Panc1 (cell line): Measurements from ENCODE around the gene KMO. TPM values are rescaled to one million over a fixed set of nuclear protein-coding genes. Genes with fewer than 3 reads are reported as not detected.

ENCODE experiments used
- ATAC-seq: fragments of 200-7000 bp; cut with Tn5 transposase; 2 replicates; pipeline ENCODE4 v1.9.1; 2020; ENCODE audit warnings: mild to moderate bottlenecking, moderate library complexity
- BruUV-seq: library from RNA; stranded (reverse); fragments of 400-500 nt; replicated peaks from 2 replicates; lab custom pipeline; 2021; lab: Mats Ljungman, UMichigan
- CTCF ChIA-PET: fragments of 300-600 bp; sonication (Branson Sonifier 250); formaldehyde crosslinking; loops from one replicate; lab custom pipeline; 2022; ENCODE audit warnings: antibody characterized with exemption; lab: Charles Lee
- POLR2A ChIA-PET: fragments of 300-600 bp; sonication (Branson Sonifier 250); formaldehyde crosslinking; loops from one replicate; lab custom pipeline; 2022; ENCODE audit warnings: antibody characterized with exemption; lab: Charles Lee
- DNase-seq: peaks from one replicate; pipeline ENCODE4 v3.0.0-alpha.2; 2010; ENCODE audit warnings: low read depth, low spot score
- H3K27ac ChIP-seq: 2 replicates; pipeline ENCODE4 v1.5.1; 2011; ENCODE audit warnings: mild to moderate bottlenecking, low read length, inconsistent platforms
- H3K27me3 ChIP-seq: fragments of 200-500 bp; sonication (Bioruptor generic); 2 replicates; pipeline ENCODE4 v1.6.0; 2014; ENCODE audit warnings: low read length, inconsistent platforms; ENCODE audit not compliant: control insufficient read depth, insufficient read depth
- H3K36me3 ChIP-seq: fragments of 200-500 bp; sonication (Bioruptor generic); 2 replicates; pipeline ENCODE4 v1.5.1; 2014; ENCODE audit warnings: inconsistent platforms, mild to moderate bottlenecking, low read length, moderate library complexity; ENCODE audit not compliant: control insufficient read depth, insufficient read depth
- H3K4me1 ChIP-seq: 2 replicates; pipeline ENCODE4 v1.5.1; 2011; ENCODE audit warnings: inconsistent platforms, mild to moderate bottlenecking, low read length, moderate library complexity; ENCODE audit not compliant: control insufficient read depth, insufficient read depth
- H3K4me3 ChIP-seq, 2 experiments: 2 replicates each; pipeline ENCODE4 v1.5.1; 2011 to 2012; ENCODE audit warnings: low read depth in 2 of 2, low read length in 2 of 2, mild to moderate bottlenecking in 2 of 2, inconsistent platforms in 1 of 2, moderate library complexity in 1 of 2
- H3K9me3 ChIP-seq: fragments of 200-500 bp; sonication (Bioruptor generic); 2 replicates; pipeline ENCODE4 v1.5.1; 2014; ENCODE audit warnings: low read depth, mild to moderate bottlenecking, inconsistent platforms, low read length, moderate library complexity; ENCODE audit not compliant: control insufficient read depth, insufficient read depth
- CTCF ChIP-seq: fragments of 450-650 bp; IDR thresholded peaks from 2 replicates; pipeline ENCODE4 v1.5.1; 2017; ENCODE audit warnings: mild to moderate bottlenecking
- POLR2AphosphoS5 ChIP-seq: IDR thresholded peaks from 2 replicates; pipeline ENCODE4 v1.6.1; 2012; ENCODE audit warnings: mild to moderate bottlenecking, low read depth, low read length, moderate library complexity
- REST ChIP-seq, 2 experiments: IDR thresholded peaks; 2 replicates each; pipeline ENCODE4 v1.6.1; 2011 to 2012; ENCODE audit warnings: low read depth in 2 of 2, control low read depth in 1 of 2, low read length in 1 of 2, mild to moderate bottlenecking in 1 of 2, moderate library complexity in 1 of 2; ENCODE audit not compliant: insufficient read depth in 1 of 2
- SIN3A ChIP-seq: IDR thresholded peaks from 2 replicates; pipeline ENCODE4 v1.6.1; 2012; ENCODE audit warnings: low read depth, mild to moderate bottlenecking, low read length, moderate library complexity, borderline replicate concordance; ENCODE audit not compliant: insufficient read depth
- TCF7L2 ChIP-seq: IDR thresholded peaks from 2 replicates; pipeline ENCODE4 v1.6.1; 2011; ENCODE audit warnings: mild to moderate bottlenecking, low read depth, low read length, inconsistent platforms
- in situ Hi-C: cut with HindIII; loops from 2 replicates; pipeline ENCODE4 v1.10.0; 2016; ENCODE audit warnings: low sequenced_read_pairs, low pct_unique_long_range_greater_than_20kb
- intact Hi-C: fragments of 100-400 bp; cut with micrococcal nuclease; formaldehyde crosslinking; loops from one replicate; pipeline ENCODE4 v1.10.0; 2022; ENCODE audit not compliant: unreplicated experiment
- total RNA-seq: library from RNA; stranded (reverse); gene quantifications from one replicate; pipeline ENCODE4 v1.2.1, GENCODE V29; 2021; ENCODE audit not compliant: unreplicated experiment

Gene KMO
- total RNA-seq, 1 experiment from 2014 or later = 1.8 TPM

- no TSS peak for BruUV-seq
- DNase-seq = no peak
- no peaks in the 10 kb centered on the region for H3K9me3 ChIP-seq
- ChIA-PET POLR2A (interaction anchor here (0.6 kb wide), 1 partner anchor 180 kb away, joined by 3 read pairs; no protein-coding TSS in a partner anchor), CTCF (interaction anchor here (0.6 to 1.2 kb wide), 2 partner anchors 59 to 753 kb away, joined by 3 to 6 read pairs; no protein-coding TSS in a partner anchor)
- H3K4me3 ChIP-seq = no peak overlapping the region
- intact Hi-C loops = loop anchor here (5.0 kb wide), 1 partner anchor 598 kb away; no protein-coding TSS in a partner anchor
- in situ Hi-C loops = no loop called here
- H3K4me1 ChIP-seq = no peaks in the 10 kb centered on the region; the same call in 1 of the 2 replicates
- no peak for TF ChIP-seq POLR2AphosphoS5
- no peak for TF ChIP-seq CTCF
- no peak for TF ChIP-seq TCF7L2
- no peak for TF ChIP-seq REST (IDR thresholded peaks at IDR 0.05; ENCODE audit: insufficient read depth in 1 of 2, low read depth in 2 of 2, low read length in 1 of 2)
- no peak for TF ChIP-seq SIN3A
- ATAC-seq = no peak
- H3K27ac ChIP-seq = no peak overlapping the region
- no peaks in the 10 kb centered on the region for H3K27me3 ChIP-seq
- H3K36me3 ChIP-seq = no peaks in the 10 kb centered on the region
Measured at GRCh38 chr1:241485145-241485544, 47.0 kb upstream of the KMO start.

GRCh38 chr1:241485554-241485992, 46.6 kb upstream of the KMO start:
- TF ChIP-seq CTCF = peak; percentile 66
- no peak for TF ChIP-seq TCF7L2
- no peak for TF ChIP-seq POLR2AphosphoS5
- no peak for TF ChIP-seq REST (IDR thresholded peaks at IDR 0.05; ENCODE audit: insufficient read depth in 1 of 2, low read depth in 2 of 2, low read length in 1 of 2)
- no peak for TF ChIP-seq SIN3A
- DNase-seq (no peak), ATAC-seq (peak; percentile 60; the same call in 1 of the 2 replicates)
- ChIA-PET POLR2A (interaction anchor here (0.6 kb wide), 1 partner anchor 181 kb away, joined by 3 read pairs; no protein-coding TSS in a partner anchor), CTCF (interaction anchor here (0.6 to 1.2 kb wide), 3 partner anchors 31 to 753 kb away, joined by 3 to 6 read pairs (median 3); no protein-coding TSS in a partner anchor)
- intact Hi-C loops (loop anchor here (5.0 kb wide), 1 partner anchor 598 kb away; no protein-coding TSS in a partner anchor), in situ Hi-C loops (no loop called here)
- Histone ChIP-seq H3K36me3 (no peaks in the 10 kb centered on the region), H3K9me3 (no peaks in the 10 kb centered on the region), H3K4me3 (no peak overlapping the region), H3K4me1 (no peaks in the 10 kb centered on the region; the same call in 1 of the 2 replicates), H3K27me3 (no peaks in the 10 kb centered on the region), H3K27ac (no peak overlapping the region)
- BruUV-seq = no TSS peak
